ENCODE measurements around the gene TOR4A.
"Not testable (repeated sequence)": the region's sequence is repeated elsewhere in the genome, so short reads cannot be mapped to it uniquely, and the experiment has no call there.

The TOR4A gene

DNA sequence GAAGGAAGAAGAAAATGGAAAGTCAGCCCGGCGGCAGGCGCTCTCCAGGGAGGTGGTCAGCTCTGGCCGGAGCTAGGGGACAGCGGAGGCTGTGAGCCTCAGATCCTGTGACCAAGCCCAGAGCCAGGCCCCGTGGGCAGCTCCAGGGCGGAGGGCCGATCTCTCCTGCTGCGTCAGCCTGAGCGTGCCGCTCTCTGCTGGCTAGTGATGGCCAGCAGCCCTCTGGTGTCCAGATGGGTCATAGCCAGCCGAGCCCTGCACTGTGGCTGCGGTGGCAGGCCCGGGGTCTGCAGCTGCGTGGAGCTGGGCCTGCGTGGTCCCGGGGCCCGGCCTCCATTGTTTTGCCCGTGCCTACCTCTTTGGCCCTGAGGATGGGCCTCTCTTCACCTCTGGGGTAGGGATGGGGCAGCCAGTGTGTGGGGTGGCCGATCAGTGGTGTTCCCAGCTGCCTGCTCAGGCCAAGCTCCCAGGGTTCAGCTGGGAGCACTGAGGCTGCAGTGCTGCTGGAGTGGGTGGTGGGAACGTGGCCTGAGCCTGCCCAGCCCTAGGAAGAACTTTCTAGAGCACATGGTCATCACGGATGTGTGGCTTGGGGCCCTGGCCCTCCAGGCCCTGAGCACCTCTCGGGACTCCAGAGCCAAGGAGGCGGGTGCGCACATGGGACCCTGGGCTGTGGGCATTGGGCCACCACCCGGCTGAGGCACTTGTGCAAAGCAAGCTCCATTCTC, 41.6 kb downstream of the TOR4A start:
- no peak for DNase-seq

DNA sequence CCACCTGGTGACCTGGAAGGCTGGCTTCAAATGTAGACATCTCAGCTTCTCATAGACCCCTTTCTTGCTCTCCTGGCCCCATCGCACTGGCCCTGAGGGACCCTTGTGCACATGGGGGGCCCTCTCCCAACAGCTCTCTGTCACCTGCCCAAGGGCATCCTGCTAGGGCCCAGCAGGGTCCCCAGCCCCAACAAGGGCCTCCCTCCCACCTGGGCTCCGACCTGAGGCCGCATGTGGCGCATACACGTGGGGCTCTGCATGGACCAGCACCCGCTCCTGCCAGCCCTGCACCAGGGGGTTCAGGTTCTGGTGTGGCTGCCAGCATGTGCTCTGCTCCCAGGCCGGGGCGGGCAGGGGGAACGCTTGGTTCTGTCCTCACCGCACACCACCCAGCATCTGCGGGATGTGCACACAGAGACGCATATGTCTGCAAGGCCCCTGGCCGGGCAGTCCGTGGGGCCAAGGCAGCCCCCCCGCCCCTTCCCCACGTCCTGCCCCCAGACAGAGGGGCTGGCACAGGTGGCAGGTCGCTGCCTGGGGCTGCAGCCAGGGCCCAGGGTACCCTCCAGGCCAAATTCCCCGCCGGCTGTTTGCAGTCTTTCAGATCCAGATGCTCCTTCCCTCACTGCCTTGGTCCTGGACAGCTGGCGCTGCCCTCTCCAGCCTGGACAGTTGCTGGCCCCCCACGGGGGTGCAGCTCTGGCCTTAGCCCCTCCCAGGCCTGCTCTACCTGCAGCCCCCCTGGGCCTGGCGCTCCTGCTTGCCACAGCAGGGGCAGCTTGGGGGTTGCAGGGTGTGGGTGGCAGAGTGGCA, 42.4 kb downstream of the TOR4A start:
- DNase-seq: peak; percentile 53

DNA sequence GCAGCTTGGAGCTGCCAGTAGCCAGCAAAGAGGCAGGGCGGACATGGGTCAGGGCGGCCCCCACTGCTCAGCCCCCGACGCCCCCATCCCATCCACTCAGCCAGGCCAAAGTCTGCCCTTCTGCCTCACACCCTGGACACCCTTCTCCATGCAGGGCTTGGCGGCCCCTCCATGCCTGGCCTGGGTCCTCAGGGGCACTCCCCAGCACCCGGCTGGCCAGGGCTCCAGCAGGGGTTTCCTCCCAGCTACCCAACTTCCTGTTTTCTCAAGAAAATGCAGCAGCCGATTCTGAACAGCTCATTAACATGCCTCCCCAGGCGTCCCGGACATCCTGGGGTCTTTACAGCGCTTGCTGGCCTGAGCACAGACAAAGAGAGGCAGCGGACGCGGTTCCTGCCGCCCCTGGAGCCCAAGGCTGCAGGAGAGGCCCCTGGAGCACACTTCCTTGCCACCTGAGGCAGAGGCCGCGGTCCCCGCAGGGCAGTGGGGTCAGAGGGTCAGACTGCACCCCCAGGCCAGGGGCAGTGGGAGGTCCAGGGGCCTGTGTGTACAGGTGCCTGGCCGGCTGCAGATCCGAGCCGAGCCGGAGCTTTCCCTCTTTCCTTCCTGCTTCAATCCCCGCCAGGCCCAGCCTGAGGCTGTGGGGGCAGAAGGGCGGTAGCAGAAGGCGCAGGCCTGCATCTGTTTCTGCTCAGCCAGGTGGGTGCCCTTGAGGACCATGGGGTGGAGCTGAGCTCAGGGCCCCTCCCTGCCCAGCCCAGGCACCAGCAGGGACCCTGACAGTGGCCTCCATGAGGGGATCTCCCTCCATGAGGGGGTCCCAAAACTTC, 43.2 kb downstream of the TOR4A start:
- DNase-seq: peak; percentile 68

GRCh38 chr9:137321726-137322361, 44.3 kb downstream of the TOR4A start:
- no peak for DNase-seq

GRCh38 chr9:137323531-137324331, 46.2 kb downstream of the TOR4A start:
- DNase-seq: no peak

GRCh38 chr9:137325124-137325523, 47.6 kb downstream of the TOR4A start:
- no peak for DNase-seq

DNA sequence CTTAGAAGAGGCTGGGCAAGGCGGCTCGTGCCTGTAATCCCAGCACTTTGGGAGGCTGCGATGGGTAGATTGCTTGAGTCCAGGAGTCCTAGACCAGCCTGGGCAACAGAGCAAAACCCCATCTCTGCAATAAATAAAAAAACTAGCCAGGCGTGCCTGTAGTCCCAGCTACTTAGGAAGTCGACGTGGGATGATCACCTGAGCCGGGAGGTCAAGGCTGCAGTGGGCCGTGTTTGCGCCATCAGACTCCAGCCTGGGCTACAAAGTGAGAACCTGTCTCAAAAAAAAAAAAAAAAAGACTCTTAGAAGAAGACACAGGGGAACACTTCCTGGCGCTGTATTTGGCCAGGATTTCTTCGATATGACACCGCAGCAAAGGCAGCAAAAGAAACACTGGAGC, 48.3 kb downstream of the TOR4A start:
- no peak for DNase-seq

DNA sequence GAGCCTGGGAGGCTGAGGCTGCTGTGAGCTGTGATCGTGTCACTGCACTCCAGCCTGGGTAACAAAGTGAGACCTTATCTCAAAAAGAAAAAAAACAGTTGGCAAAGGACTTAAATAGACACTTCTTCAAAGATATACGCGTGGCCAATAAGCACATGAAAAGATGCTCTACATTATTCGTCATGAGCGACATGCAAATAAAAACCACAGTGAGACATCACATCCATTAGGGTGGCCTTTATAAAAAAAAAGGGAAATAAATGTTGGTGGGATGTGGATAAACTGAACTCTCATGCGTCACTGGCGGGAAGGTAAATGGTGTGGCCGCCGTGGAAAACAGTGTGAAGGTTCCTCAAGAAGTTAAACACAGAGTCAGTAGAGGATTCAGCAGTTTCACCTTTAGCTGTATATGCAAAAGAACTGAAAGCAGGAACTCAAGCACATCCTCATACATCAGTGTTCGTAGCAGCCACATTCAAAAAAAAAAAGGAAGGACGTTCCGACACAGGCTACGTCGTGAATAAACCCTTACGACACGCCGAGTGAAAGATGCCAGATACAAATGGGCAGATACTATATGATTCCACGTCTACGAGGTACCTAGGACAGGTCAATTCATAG, 49.0 kb downstream of the TOR4A start:
- DNase-seq: no peak

GRCh38 chr9:137327641-137328550, 50.4 kb downstream of the TOR4A start:
- DNase-seq: not testable (repeated sequence)

DNA sequence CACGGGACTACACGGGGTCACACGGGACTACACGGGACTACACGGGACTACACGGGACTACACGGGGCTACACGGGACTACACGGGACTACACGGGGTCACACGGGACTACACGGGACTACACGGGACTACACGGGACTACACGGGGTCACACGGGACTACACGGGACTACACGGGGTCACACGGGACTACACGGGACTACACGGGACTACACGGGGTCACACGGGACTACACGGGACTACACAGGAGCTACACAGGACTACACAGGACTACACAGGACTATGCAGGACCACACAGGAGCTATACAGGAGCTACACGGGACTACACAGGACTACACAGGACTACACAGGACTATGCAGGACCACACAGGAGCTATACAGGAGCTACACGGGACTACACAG, 52.1 kb downstream of the TOR4A start:
- not testable (repeated sequence) for DNase-seq

DNA sequence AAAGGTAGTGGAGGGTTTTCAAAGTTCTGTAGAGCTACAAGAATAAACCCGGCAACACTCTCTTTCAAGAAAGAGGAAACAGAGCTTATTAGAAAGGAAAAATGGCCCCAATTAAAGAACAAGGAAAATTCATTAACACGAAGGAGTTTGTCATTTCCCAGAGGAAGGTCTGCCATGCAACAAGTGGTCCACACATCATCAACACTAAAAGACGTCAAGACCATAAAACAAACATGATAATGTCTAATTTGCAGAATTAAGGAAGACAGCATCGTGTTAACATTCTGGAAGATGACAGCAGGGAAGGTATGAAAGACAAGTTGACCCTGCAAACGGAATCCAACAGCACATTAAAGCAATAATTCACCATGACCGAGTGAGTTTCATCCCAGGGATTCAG, 53.2 kb downstream of the TOR4A start:
- no peak for DNase-seq

- DNase-seq: no peak
Measured at GRCh38 chr9:137331929-137332328, 54.4 kb downstream of the TOR4A start.

Measured in activated CD8-positive, alpha-beta memory T cell treated with anti-CD3 and anti-CD28 coated beads for 24 hours (primary cell).